D341Med (cell line): Measurements from ENCODE around the gene HIC1.
"Not testable (repeated sequence)": the region's sequence is repeated elsewhere in the genome, so short reads cannot be mapped to it uniquely, and the experiment has no call there.

ENCODE experiments used
- DNase-seq: peaks from one replicate; pipeline ENCODE4 v3.0.0; 2012; ENCODE audit warnings: low spot score

The HIC1 gene, protein sequence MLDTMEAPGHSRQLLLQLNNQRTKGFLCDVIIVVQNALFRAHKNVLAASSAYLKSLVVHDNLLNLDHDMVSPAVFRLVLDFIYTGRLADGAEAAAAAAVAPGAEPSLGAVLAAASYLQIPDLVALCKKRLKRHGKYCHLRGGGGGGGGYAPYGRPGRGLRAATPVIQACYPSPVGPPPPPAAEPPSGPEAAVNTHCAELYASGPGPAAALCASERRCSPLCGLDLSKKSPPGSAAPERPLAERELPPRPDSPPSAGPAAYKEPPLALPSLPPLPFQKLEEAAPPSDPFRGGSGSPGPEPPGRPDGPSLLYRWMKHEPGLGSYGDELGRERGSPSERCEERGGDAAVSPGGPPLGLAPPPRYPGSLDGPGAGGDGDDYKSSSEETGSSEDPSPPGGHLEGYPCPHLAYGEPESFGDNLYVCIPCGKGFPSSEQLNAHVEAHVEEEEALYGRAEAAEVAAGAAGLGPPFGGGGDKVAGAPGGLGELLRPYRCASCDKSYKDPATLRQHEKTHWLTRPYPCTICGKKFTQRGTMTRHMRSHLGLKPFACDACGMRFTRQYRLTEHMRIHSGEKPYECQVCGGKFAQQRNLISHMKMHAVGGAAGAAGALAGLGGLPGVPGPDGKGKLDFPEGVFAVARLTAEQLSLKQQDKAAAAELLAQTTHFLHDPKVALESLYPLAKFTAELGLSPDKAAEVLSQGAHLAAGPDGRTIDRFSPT

DNA sequence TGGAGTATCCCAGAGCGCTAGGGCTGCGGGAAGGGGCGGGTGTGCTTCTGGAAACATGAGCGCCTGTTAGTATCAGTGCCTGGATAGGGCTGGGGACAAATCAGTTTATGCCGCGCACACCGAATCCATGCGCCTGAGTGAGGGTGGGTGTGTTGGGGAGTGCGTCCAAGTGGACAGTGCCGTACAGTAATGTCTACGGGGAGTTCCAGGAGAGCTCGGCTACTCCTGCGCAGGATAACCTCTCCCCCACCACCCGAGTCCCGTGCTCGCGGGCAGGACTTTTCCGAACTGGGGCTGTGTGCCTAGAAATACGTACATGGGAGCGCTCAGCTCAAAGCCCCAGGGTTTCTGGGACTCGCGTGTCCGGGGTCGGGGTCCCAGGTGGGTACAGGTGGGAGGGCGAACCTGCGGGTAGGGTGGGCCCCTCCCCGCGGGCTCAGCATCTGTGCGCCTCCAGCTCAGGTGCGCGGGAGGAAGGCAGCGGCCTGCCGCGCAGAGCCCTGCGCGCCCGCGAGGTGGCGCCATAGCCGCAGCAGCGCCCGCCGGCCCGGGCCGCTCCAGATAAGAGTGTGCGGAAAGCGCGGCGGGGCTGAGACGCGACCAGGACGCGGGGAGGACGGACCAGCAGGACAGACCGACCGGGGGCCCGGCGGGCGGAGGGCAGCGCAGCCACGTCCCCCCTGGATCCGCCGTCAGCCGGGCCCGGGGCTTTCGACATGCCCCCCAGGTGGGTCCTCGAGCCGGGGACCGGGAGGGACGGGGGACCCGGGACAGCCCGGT is at the start of gene HIC1:
TSS of gene HIC1 (plus strand) at position 592 of the 780 bp plus-strand sequence. CDS start 1,588 bp downstream, outside the sequence.
- DNase-seq, result peak; percentile 86

GRCh38 chr17:2008332-2009126 is 46.4 kb upstream of the HIC1 start:
- no peak for DNase-seq

GRCh38 chr17:2009737-2010136 is 45.2 kb upstream of the HIC1 start:
- DNase-seq, result no peak

- no peak for DNase-seq
Observed at GRCh38 chr17:2011411-2012371, 43.2 kb upstream of the HIC1 start.

DNA sequence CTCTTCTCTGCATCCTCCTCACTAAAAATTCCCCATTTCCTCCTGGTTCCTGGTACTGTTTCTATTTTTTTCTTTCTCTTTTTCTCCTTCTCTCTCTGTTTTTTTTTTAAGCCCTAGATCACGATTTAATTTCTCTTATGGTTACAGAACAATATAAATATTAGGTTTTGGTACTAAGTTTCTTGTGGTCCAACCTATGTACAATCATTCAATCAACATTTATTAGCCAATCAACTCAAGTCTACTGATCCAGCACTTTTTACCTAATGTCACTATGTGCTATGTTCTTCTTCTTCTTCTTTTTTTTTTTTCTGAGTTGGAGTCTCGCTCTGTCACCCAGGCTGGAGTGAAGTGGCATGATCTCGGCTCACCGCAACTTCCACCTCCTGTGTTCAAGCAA is 42.4 kb upstream of the HIC1 start:
- no peak for DNase-seq

GRCh38 chr17:2013220-2013993 is 41.5 kb upstream of the HIC1 start:
- not testable (repeated sequence) for DNase-seq

- DNase-seq, result no peak
Observed at GRCh38 chr17:2013994-2014317, 40.9 kb upstream of the HIC1 start.

DNA sequence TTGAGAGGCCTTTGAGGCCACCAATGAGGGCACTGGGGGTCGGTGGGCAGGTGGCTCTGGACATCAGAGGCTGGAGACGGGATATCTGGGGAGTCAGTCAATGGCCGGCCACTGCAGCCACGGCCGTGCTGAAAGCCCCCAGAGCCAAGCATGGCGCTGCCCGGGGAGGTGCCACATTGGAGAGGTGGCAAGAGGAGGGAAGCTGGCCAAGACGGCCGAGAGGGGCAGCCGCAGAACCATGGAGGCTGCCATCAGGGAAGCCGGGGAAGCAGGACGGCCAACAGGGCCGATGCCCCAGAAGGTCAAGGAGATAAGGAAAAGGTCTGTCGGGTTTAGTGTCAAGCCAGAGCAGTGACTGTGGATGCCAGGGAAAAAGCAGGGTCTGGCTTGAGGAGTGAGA is 39.6 kb upstream of the HIC1 start:
- DNase-seq, result no peak

- no peak for DNase-seq
Observed at GRCh38 chr17:2016494-2016893, 38.4 kb upstream of the HIC1 start.

GRCh38 chr17:2017274-2017941 is 37.5 kb upstream of the HIC1 start:
- no peak for DNase-seq

DNA sequence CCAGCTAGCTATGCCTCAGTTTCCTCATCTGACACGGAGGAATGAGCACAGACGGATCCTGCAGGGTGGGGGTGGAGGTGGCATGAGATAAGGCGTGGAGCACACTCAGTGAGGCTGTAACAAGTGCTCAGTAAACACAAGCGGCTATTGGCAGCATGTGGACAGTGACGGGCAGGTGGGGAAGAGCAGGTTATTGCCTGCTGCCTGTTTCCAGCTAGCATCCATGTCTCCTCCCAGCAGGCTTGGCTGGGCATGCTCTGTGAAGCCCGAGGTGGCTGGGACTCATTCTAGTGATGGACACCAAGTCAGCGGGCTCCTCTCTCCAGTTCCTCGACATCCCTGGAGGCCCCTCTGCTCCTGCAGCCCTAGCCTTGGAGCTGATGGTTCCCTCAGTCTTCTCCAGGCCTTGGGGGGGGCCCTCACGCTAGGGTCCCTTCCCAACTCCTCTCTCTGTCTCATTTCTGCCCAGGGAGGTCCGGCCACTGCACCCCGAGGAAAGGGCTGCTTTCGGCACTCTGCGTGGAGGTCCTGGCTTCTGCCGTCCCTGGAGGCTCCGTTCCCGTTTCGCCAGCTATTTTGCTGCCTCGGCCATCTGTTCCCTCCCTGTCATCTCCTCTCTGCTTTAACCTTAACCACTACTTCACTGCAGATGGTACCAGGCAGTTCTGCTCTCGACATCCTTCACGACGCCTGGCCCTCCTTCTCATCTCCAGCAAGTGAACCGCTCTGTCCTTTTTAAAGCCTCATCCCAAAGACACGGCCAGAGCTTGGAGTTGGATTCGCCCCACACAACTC is 36.0 kb upstream of the HIC1 start:
- no peak for DNase-seq

DNA sequence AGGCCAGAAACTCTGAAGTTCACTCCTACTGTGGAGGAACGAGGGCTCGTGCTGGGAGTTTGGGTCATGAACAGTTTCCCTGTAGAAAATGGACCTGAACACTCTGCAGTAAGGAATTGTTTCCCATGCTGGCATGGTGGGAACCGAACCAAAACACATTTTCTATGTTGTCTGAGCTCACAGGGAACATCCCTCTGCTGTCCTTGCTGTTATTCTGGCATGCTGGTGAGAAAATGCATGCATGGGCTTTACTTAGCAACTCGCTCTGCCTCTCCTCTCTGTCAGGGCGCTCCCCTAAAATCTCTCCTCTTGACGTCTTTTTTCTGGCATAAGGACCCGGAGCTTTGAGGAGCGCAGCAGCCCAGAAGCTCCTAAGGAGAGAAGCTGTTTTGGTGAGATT is 35.2 kb upstream of the HIC1 start:
- no peak for DNase-seq

GRCh38 chr17:2020721-2021120 is 34.2 kb upstream of the HIC1 start:
- no peak for DNase-seq

DNA sequence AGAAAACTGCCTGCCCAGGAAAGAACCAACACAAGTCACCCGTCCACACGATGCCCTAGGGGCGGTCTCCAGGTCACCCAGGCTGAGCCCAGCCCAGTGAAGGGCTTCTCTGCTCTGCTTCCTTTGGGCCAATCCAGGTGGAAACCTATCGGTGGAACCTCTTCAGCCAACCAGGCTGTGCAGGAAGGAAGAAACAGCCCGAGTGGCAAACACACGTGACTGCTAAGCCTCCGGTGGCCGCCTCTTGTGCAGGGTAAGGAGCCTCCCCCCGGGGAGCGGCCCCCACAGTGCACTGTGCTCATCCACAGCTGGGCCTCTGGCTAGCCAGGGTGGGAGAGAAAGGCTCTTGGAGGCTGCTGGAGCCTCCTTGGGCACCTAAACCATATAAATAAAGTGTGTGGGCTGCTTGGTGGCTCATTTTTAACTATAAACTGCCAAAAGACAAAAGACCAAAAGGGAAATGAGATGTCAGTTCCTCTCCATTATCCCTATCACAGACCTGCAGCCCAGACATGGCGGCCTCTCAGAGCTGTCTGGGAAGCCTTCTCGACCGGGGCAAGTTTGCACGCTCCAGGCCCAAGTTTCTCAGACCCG is 32.2 kb upstream of the HIC1 start:
- DNase-seq, result no peak

- DNase-seq, result no peak
Observed at GRCh38 chr17:2023256-2023655, 31.6 kb upstream of the HIC1 start.

- peak; percentile 81 for DNase-seq
Observed at GRCh38 chr17:2023692-2024571, 31.0 kb upstream of the HIC1 start.

GRCh38 chr17:2024572-2025219 is 30.2 kb upstream of the HIC1 start:
- DNase-seq, result no peak
